ENCODE measurements around the gene SH2D3C.

GRCh38 chr9:127711226-127711701 lies 67.2 kb downstream of the SH2D3C start:
- TF ChIP-seq CTCF (IDR thresholded peaks at IDR 0.05) (no peak), POLR2A (IDR thresholded peaks at IDR 0.05) (no peak)
